GM20431 (cell line): ENCODE measurements around the gene SCLY.

Experiments used
- in situ Hi-C: fragments of 300-500 bp; cut with MseI, MboI; formaldehyde crosslinking; loops from one replicate; pipeline ENCODE4 v1.15.0; 2020; ENCODE audit warnings: low sequenced_read_pairs; ENCODE audit not compliant: unreplicated experiment

Gene SCLY

GRCh38 chr2:238134393-238134785 lies 73.6 kb downstream of the SCLY start:
- in situ Hi-C loops = no loop called here

- in situ Hi-C loops = no loop called here
These were observed 74.9 kb downstream of the SCLY start for GRCh38 chr2:238135601-238136150.

- in situ Hi-C loops = no loop called here
These were observed 76.2 kb downstream of the SCLY start for GRCh38 chr2:238136820-238137537.

- in situ Hi-C loops = no loop called here
These were observed 77.1 kb downstream of the SCLY start for GRCh38 chr2:238137885-238138284.

- in situ Hi-C loops = no loop called here
These were observed 77.8 kb downstream of the SCLY start, which contains the start of gene KLHL30 for GRCh38 chr2:238138331-238139195. KLHL30 (plus strand) TSS chr2:238138668; CDS start chr2:238140755, 2,087 bp downstream.

- in situ Hi-C loops = no loop called here
These were observed 78.6 kb downstream of the SCLY start for GRCh38 chr2:238139196-238140039.

- in situ Hi-C loops = no loop called here
These were observed 79.2 kb downstream of the SCLY start for GRCh38 chr2:238140040-238140439.

GRCh38 chr2:238140721-238141540 lies 80.1 kb downstream of the SCLY start:
- in situ Hi-C loops = no loop called here

GRCh38 chr2:238141541-238142318 lies 80.9 kb downstream of the SCLY start:
- in situ Hi-C loops = no loop called here

- in situ Hi-C loops = no loop called here
These were observed 81.8 kb downstream of the SCLY start for GRCh38 chr2:238142382-238143205.

GRCh38 chr2:238143239-238143951 lies 82.6 kb downstream of the SCLY start:
- in situ Hi-C loops = no loop called here

GRCh38 chr2:238144262-238144661 lies 83.5 kb downstream of the SCLY start:
- in situ Hi-C loops = no loop called here

GRCh38 chr2:238145046-238145445 lies 84.2 kb downstream of the SCLY start:
- in situ Hi-C loops = no loop called here

GRCh38 chr2:238145851-238146250 lies 85.0 kb downstream of the SCLY start:
- in situ Hi-C loops = no loop called here

- in situ Hi-C loops = no loop called here
These were observed 86.2 kb downstream of the SCLY start for GRCh38 chr2:238146884-238147544.

- in situ Hi-C loops = no loop called here
These were observed 88.2 kb downstream of the SCLY start for GRCh38 chr2:238148981-238149380.
